ENCODE data around the gene GRIA4. TPM values are rescaled to one million over a fixed set of nuclear protein-coding genes. Genes with fewer than 3 reads are reported as not detected.

Gene GRIA4
- total RNA-seq, 1 donor from 2014 or later: 3.7 TPM

DNA sequence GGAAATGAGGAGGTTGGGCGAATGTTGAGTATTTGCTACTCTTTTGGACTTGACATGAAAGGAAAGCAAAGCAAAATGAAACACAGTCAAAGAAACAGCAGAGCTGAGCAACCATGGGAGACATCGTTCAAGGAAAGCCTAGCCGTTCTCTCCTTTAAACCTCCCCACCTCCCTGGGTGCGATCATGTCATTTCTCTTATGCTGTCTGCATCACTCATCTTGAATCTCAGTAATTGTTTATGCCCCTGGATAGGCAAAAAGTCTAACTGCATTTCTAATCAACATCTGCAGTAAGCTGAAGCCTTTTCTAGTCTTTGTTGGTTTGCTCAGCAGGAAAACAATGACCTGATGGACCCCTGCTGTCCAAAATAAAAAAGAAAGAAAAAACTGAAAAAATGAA lies 305.1 kb downstream of the GRIA4 start:
- Mint-ChIP-seq H3K36me3 (no peaks in the 10 kb centered on the region), H3K4me1 (peaks cover 20% of the 10 kb centered on the region), H3K9me3 (no peaks in the 10 kb centered on the region), H3K4me3 (peak overlapping the region; percentile 63), H3K27ac (peak overlapping the region; percentile 98), H3K27me3 (ENCODE audit: insufficient read depth, low read depth) (peaks cover 2% of the 10 kb centered on the region)
- no peaks in the 10 kb centered on the region for H3K9me3 ChIP-seq (ENCODE audit: low read depth)
- H3K4me2 ChIP-seq: peak overlapping the region; percentile 62
- H3F3A ChIP-seq (ENCODE audit: low read depth): no peaks in the 10 kb centered on the region
- TF ChIP-seq EZH2 (IDR thresholded peaks at IDR 0.05) (no peak), EZH2phosphoT487 (IDR thresholded peaks at IDR 0.05) (no peak)
- no peaks in the 10 kb centered on the region for H3K36me3 ChIP-seq
- DNase-seq (ENCODE audit: low spot score): peak; percentile 31
- H3K27ac ChIP-seq: peak overlapping the region; percentile 56
- no peak overlapping the region for H2AFZ ChIP-seq (replicated peaks)
- H3K9ac ChIP-seq: no peak overlapping the region
- no peaks in the 10 kb centered on the region for H3K27me3 ChIP-seq
- H3K4me1 ChIP-seq: peaks cover 18% of the 10 kb centered on the region
- no peaks in the 10 kb centered on the region for H3K79me2 ChIP-seq (ENCODE audit: low read depth)
- peak overlapping the region; percentile 4 for H3K4me3 ChIP-seq
- H4K20me1 ChIP-seq (ENCODE audit: low read depth): no peaks in the 10 kb centered on the region

- no peaks in the 10 kb centered on the region for H3K9me3 ChIP-seq (ENCODE audit: low read depth)
- H3K27ac ChIP-seq: no peak overlapping the region
- peaks cover 18% of the 10 kb centered on the region for H3K4me1 ChIP-seq
- no peak overlapping the region for H3K4me2 ChIP-seq
- peaks cover 20% of the 10 kb centered on the region for H3K4me1 Mint-ChIP-seq
- no peaks in the 10 kb centered on the region for H3K36me3 Mint-ChIP-seq
- H3K27me3 ChIP-seq: no peaks in the 10 kb centered on the region
- no peak overlapping the region for H3K9ac ChIP-seq
- H3K36me3 ChIP-seq: no peaks in the 10 kb centered on the region
- no peak for DNase-seq (ENCODE audit: low spot score)
- no peaks in the 10 kb centered on the region for H3K79me2 ChIP-seq (ENCODE audit: low read depth)
- H3K27me3 Mint-ChIP-seq (ENCODE audit: insufficient read depth, low read depth): peaks cover 4% of the 10 kb centered on the region
- H2AFZ ChIP-seq (replicated peaks): no peak overlapping the region
- no peaks in the 10 kb centered on the region for H3K9me3 Mint-ChIP-seq
- no peaks in the 10 kb centered on the region for H3F3A ChIP-seq (ENCODE audit: low read depth)
- TF ChIP-seq, protein P1, sequence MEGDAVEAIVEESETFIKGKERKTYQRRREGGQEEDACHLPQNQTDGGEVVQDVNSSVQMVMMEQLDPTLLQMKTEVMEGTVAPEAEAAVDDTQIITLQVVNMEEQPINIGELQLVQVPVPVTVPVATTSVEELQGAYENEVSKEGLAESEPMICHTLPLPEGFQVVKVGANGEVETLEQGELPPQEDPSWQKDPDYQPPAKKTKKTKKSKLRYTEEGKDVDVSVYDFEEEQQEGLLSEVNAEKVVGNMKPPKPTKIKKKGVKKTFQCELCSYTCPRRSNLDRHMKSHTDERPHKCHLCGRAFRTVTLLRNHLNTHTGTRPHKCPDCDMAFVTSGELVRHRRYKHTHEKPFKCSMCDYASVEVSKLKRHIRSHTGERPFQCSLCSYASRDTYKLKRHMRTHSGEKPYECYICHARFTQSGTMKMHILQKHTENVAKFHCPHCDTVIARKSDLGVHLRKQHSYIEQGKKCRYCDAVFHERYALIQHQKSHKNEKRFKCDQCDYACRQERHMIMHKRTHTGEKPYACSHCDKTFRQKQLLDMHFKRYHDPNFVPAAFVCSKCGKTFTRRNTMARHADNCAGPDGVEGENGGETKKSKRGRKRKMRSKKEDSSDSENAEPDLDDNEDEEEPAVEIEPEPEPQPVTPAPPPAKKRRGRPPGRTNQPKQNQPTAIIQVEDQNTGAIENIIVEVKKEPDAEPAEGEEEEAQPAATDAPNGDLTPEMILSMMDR (IDR thresholded peaks at IDR 0.05): no peak
- no peak for TF ChIP-seq EZH2phosphoT487 (IDR thresholded peaks at IDR 0.05)
- TF ChIP-seq EZH2 (IDR thresholded peaks at IDR 0.05): no peak
- H3K4me3 Mint-ChIP-seq: no peak overlapping the region
- no peak overlapping the region for H3K4me3 ChIP-seq
- H4K20me1 ChIP-seq (ENCODE audit: low read depth): no peaks in the 10 kb centered on the region
- no peak overlapping the region for H3K27ac Mint-ChIP-seq
Measured at GRCh38 chr11:105918039-105918438, 308.2 kb downstream of the GRIA4 start.

- TF ChIP-seq EZH2phosphoT487 (IDR thresholded peaks at IDR 0.05) (no peak), EZH2 (IDR thresholded peaks at IDR 0.05) (no peak)
- TF ChIP-seq, protein P1 (IDR thresholded peaks at IDR 0.05): no peak
- Histone ChIP-seq H3F3A (ENCODE audit: low read depth) (no peaks in the 10 kb centered on the region), H3K27ac (no peak overlapping the region), H3K79me2 (ENCODE audit: low read depth) (no peaks in the 10 kb centered on the region), H3K27me3 (no peaks in the 10 kb centered on the region), H3K4me1 (peaks cover 18% of the 10 kb centered on the region), H3K9ac (no peak overlapping the region), H4K20me1 (ENCODE audit: low read depth) (no peaks in the 10 kb centered on the region), H3K4me2 (no peak overlapping the region), H3K9me3 (ENCODE audit: low read depth) (no peaks in the 10 kb centered on the region), H3K36me3 (no peaks in the 10 kb centered on the region), H2AFZ (replicated peaks) (no peak overlapping the region), H3K4me3 (no peak overlapping the region)
- H3K27ac Mint-ChIP-seq: no peak overlapping the region
- peaks cover 4% of the 10 kb centered on the region for H3K27me3 Mint-ChIP-seq (ENCODE audit: insufficient read depth, low read depth)
- no peaks in the 10 kb centered on the region for H3K36me3 Mint-ChIP-seq
- no peak for DNase-seq (ENCODE audit: low spot score)
- H3K4me3 Mint-ChIP-seq: no peak overlapping the region
- H3K9me3 Mint-ChIP-seq: no peaks in the 10 kb centered on the region
- peaks cover 17% of the 10 kb centered on the region for H3K4me1 Mint-ChIP-seq
Measured at GRCh38 chr11:105918600-105918999, 308.7 kb downstream of the GRIA4 start.

- no peak overlapping the region for H3K4me3 Mint-ChIP-seq
- H3K27me3 Mint-ChIP-seq (ENCODE audit: insufficient read depth, low read depth): peaks cover 2% of the 10 kb centered on the region
- H3K36me3 Mint-ChIP-seq: no peaks in the 10 kb centered on the region
- H2AFZ ChIP-seq (replicated peaks): no peak overlapping the region
- DNase-seq (ENCODE audit: low spot score): no peak
- no peak overlapping the region for H3K9ac ChIP-seq
- no peaks in the 10 kb centered on the region for H3K79me2 ChIP-seq (ENCODE audit: low read depth)
- no peak overlapping the region for H3K27ac ChIP-seq
- no peaks in the 10 kb centered on the region for H3K36me3 ChIP-seq
- no peak overlapping the region for H3K27ac Mint-ChIP-seq
- no peak overlapping the region for H3K4me3 ChIP-seq
- TF ChIP-seq EZH2 (IDR thresholded peaks at IDR 0.05) (no peak), EZH2phosphoT487 (IDR thresholded peaks at IDR 0.05) (no peak)
- TF ChIP-seq, protein P1 (IDR thresholded peaks at IDR 0.05): no peak
- no peaks in the 10 kb centered on the region for H3K27me3 ChIP-seq
- no peaks in the 10 kb centered on the region for H3K9me3 ChIP-seq (ENCODE audit: low read depth)
- H3K4me1 Mint-ChIP-seq: no peaks in the 10 kb centered on the region
- no peaks in the 10 kb centered on the region for H3K4me1 ChIP-seq
- H3K9me3 Mint-ChIP-seq: no peaks in the 10 kb centered on the region
- H4K20me1 ChIP-seq (ENCODE audit: low read depth): no peaks in the 10 kb centered on the region
- H3K4me2 ChIP-seq: no peak overlapping the region
- no peaks in the 10 kb centered on the region for H3F3A ChIP-seq (ENCODE audit: low read depth)
Measured at GRCh38 chr11:105923252-105923651, 313.4 kb downstream of the GRIA4 start.

All from neural progenitor cell (in vitro differentiated cells).